ENCODE measurements around the gene PPP1R17.

DNA sequence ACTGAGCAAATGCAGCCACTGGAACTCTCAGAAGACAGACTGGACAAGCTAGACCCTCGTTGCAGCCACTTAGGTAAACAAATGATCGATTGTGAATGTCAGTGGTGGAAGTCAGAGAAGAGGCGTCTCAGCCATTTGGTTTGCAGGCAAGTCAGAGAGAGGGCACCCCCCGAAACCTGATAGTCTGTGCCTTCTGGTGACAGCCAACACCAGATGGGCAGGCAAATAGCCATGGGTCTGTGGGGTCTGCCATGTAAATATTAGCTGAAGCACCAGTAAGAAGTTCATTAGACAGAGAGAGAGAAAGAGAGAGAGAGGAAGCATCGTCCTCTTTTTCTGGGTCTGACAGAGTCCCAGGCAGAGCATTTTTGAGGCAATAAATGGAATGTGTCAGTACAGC is 5.4 kb downstream of the PPP1R17 start:
- TF ChIP-seq, protein P1, sequence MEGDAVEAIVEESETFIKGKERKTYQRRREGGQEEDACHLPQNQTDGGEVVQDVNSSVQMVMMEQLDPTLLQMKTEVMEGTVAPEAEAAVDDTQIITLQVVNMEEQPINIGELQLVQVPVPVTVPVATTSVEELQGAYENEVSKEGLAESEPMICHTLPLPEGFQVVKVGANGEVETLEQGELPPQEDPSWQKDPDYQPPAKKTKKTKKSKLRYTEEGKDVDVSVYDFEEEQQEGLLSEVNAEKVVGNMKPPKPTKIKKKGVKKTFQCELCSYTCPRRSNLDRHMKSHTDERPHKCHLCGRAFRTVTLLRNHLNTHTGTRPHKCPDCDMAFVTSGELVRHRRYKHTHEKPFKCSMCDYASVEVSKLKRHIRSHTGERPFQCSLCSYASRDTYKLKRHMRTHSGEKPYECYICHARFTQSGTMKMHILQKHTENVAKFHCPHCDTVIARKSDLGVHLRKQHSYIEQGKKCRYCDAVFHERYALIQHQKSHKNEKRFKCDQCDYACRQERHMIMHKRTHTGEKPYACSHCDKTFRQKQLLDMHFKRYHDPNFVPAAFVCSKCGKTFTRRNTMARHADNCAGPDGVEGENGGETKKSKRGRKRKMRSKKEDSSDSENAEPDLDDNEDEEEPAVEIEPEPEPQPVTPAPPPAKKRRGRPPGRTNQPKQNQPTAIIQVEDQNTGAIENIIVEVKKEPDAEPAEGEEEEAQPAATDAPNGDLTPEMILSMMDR (IDR thresholded peaks at IDR 0.05), result no peak
- TF ChIP-seq POLR2A (IDR thresholded peaks at IDR 0.05) (no peak), POLR2AphosphoS5 (IDR thresholded peaks at IDR 0.05) (no peak)

Measured in stomach (tissue), 4 donors.